Measurements from ENCODE around the gene PTPDC1. TPM values are rescaled to one million over a fixed set of nuclear protein-coding genes. Genes with fewer than 3 reads are reported as not detected.

Gene PTPDC1
- polyA plus RNA-seq, 3 donors: 0.32 to 1.5 (median 0.95) TPM

GRCh38 chr9:94079236-94079635, 5.0 kb upstream of the PTPDC1 start:
- no peaks in the 10 kb centered on the region for H3K4me1 ChIP-seq (ENCODE audit: control insufficient read depth in 1 of 2, insufficient read depth in 2 of 2, low read length in 2 of 2)
- Mint-ChIP-seq H3K4me3 (no peak overlapping the region), H3K9me3 (peaks cover 0 to 5% (median 0%) of the 10 kb centered on the region in 7 donors), H3K4me1 (peaks cover under 1% of the 10 kb centered on the region), H3K27me3 (ENCODE audit: low read depth in 3 of 3) (no peaks in the 10 kb centered on the region), H3K36me3 (peaks cover under 1 to 3% of the 10 kb centered on the region in 2 donors), H3K27ac (no peak overlapping the region)
- no peak overlapping the region for H3K9ac ChIP-seq (ENCODE audit: insufficient read depth, low read length, poor library complexity, severe bottlenecking)
- no peaks in the 10 kb centered on the region for H3K79me2 ChIP-seq (ENCODE audit: insufficient read depth, low read length)
- H3K27ac ChIP-seq (ENCODE audit: low read depth in 1 of 2, low read length in 2 of 2): no peak overlapping the region
- H2AFZ ChIP-seq (ENCODE audit: insufficient read depth, low read depth, low read length, poor library complexity, severe bottlenecking): no peak overlapping the region
- no peak overlapping the region for H3K4me3 ChIP-seq (replicated peaks in 1 of 3; ENCODE audit: low read depth in 2 of 3, low read length in 3 of 3)
- H4K20me1 ChIP-seq (ENCODE audit: insufficient read depth, low read length): no peaks in the 10 kb centered on the region
- 100% methylated on average over 2 of the region's 2 CpGs for WGBS (ENCODE audit: insufficient coverage)
- DNase-seq: no peak
- H3K36me3 ChIP-seq (replicated peaks in 1 of 2; ENCODE audit: control insufficient read depth in 1 of 2, insufficient read depth in 2 of 2, low read length in 2 of 2): no peaks in the 10 kb centered on the region
- no peak overlapping the region for H3K4me2 ChIP-seq (replicated peaks; ENCODE audit: extremely low read depth, low read length, poor library complexity, severe bottlenecking)
- H3K27me3 ChIP-seq (ENCODE audit: control insufficient read depth in 2 of 2, insufficient read depth in 2 of 2, low read length in 2 of 2): no peaks in the 10 kb centered on the region
- no peaks in the 10 kb centered on the region for H3K9me3 ChIP-seq (replicated peaks in 1 of 2; ENCODE audit: control insufficient read depth in 1 of 2, insufficient read depth in 1 of 2, low read length in 2 of 2)
- TF ChIP-seq CTCF (IDR thresholded peaks at IDR 0.05): no peak
- intact Hi-C loops (cut with micrococcal nuclease): no loop called here

- no peak for TF ChIP-seq CTCF (IDR thresholded peaks at IDR 0.05)
- Histone ChIP-seq H3K4me2 (replicated peaks; ENCODE audit: extremely low read depth, low read length, poor library complexity, severe bottlenecking) (no peak overlapping the region), H3K9me3 (replicated peaks in 1 of 2; ENCODE audit: control insufficient read depth in 1 of 2, insufficient read depth in 1 of 2, low read length in 2 of 2) (no peaks in the 10 kb centered on the region), H3K4me1 (ENCODE audit: control insufficient read depth in 1 of 2, insufficient read depth in 2 of 2, low read length in 2 of 2) (no peaks in the 10 kb centered on the region), H2AFZ (ENCODE audit: insufficient read depth, low read depth, low read length, poor library complexity, severe bottlenecking) (no peak overlapping the region), H3K36me3 (replicated peaks in 1 of 2; ENCODE audit: control insufficient read depth in 1 of 2, insufficient read depth in 2 of 2, low read length in 2 of 2) (no peaks in the 10 kb centered on the region), H3K27ac (ENCODE audit: low read depth in 1 of 2, low read length in 2 of 2) (no peak overlapping the region), H3K9ac (ENCODE audit: insufficient read depth, low read length, poor library complexity, severe bottlenecking) (no peak overlapping the region), H3K79me2 (ENCODE audit: insufficient read depth, low read length) (no peaks in the 10 kb centered on the region), H4K20me1 (ENCODE audit: insufficient read depth, low read length) (no peaks in the 10 kb centered on the region), H3K4me3 (replicated peaks in 1 of 3; ENCODE audit: low read depth in 2 of 3, low read length in 3 of 3) (no peak overlapping the region), H3K27me3 (ENCODE audit: control insufficient read depth in 2 of 2, insufficient read depth in 2 of 2, low read length in 2 of 2) (no peaks in the 10 kb centered on the region)
- Mint-ChIP-seq H3K36me3 (peaks cover 0 to 3% of the 10 kb centered on the region in 2 donors), H3K4me3 (no peak overlapping the region), H3K4me1 (no peaks in the 10 kb centered on the region), H3K9me3 (peaks cover 0 to 5% (median 0%) of the 10 kb centered on the region in 7 donors), H3K27ac (no peak overlapping the region), H3K27me3 (ENCODE audit: low read depth in 3 of 3) (peaks cover 0 to 1% (median 0%) of the 10 kb centered on the region in 3 donors)
- intact Hi-C loops (cut with micrococcal nuclease): no loop called here
- DNase-seq: no peak
- no CpG with 5 or more reads among the region's 2 CpGs for WGBS (ENCODE audit: insufficient coverage)
Measured at GRCh38 chr9:94080249-94080648, 4.0 kb upstream of the PTPDC1 start.
